22Rv1 (cell line): Measurements from ENCODE around the gene PHPT1.

ENCODE experiments used
- ZFX ChIP-seq: fragments of 450-650 bp; IDR thresholded peaks from 2 replicates; pipeline ENCODE4 v1.6.1; 2017; ENCODE audit warnings: antibody characterized with exemption, borderline replicate concordance
- TF ChIP-seq, protein P1 (sequence below): fragments of 450-650 bp; IDR thresholded peaks from 2 replicates; pipeline ENCODE4 v1.5.1; 2017; ENCODE audit warnings: mild to moderate bottlenecking

DNA sequence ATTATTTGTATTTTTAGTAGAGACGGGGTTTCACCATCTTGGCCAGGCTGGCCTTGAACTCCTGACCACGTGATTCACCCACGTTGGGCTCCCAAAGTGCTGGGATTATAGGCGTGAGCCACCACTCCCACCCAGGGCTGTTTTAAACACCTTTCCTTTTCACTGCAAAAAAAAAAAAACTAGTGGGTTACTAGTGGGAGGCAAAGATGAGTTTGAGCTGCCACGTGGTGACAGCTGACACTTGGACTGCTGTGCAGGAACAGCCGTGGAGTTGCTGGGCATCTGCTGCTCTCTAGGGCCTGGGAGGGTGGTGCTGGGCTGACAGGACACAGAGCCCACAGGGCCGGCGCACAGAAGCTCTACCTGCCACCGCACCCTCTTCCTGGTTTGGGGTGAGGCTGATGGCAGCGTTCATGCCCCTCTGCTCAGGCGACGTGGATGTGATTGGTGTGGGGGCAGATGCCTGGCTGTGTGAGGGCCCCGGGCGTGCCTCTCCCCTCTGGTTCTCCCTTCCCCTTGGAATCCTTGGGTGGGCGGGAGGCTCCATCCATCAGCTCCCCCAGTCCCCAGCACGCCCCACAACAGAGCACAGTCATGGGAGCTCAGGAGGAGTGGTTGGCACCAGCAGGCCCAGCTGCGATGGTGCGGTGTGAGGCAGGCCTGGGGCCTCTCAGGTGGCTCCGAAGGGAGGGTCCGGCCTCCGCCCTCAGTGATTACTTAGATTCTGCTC, 24.5 kb upstream of the PHPT1 start:
- TF ChIP-seq, protein P1, sequence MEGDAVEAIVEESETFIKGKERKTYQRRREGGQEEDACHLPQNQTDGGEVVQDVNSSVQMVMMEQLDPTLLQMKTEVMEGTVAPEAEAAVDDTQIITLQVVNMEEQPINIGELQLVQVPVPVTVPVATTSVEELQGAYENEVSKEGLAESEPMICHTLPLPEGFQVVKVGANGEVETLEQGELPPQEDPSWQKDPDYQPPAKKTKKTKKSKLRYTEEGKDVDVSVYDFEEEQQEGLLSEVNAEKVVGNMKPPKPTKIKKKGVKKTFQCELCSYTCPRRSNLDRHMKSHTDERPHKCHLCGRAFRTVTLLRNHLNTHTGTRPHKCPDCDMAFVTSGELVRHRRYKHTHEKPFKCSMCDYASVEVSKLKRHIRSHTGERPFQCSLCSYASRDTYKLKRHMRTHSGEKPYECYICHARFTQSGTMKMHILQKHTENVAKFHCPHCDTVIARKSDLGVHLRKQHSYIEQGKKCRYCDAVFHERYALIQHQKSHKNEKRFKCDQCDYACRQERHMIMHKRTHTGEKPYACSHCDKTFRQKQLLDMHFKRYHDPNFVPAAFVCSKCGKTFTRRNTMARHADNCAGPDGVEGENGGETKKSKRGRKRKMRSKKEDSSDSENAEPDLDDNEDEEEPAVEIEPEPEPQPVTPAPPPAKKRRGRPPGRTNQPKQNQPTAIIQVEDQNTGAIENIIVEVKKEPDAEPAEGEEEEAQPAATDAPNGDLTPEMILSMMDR, result no peak
- TF ChIP-seq ZFX, result no peak
